ENCODE measurements around the gene EIF4EBP3. TPM values are rescaled to one million over a fixed set of nuclear protein-coding genes. Genes with fewer than 3 reads are reported as not detected.

The EIF4EBP3 gene
- polyA plus RNA-seq, 1 of the 3 experiments (the other 2 are of a cell fraction) = 1.1 TPM

GRCh38 chr5:140567871-140568270 lies 20.4 kb downstream of the EIF4EBP3 start:
- no peak overlapping the region for H3K9ac ChIP-seq
- no peaks in the 10 kb centered on the region for H4K20me1 ChIP-seq (ENCODE audit: insufficient read depth)
- POLR2A ChIA-PET = no interaction called here
- no peak for DNase-seq
- no peak overlapping the region for H3K4me3 ChIP-seq (ENCODE audit: low read depth in 2 of 2, low read length in 1 of 2)
- no peaks in the 10 kb centered on the region for H3K27me3 ChIP-seq (ENCODE audit: insufficient read depth)
- no peak overlapping the region for H2AFZ ChIP-seq (ENCODE audit: low read depth)
- CTCF ChIA-PET = no interaction called here
- H3K4me1 ChIP-seq (ENCODE audit: control insufficient read depth in 1 of 2, insufficient read depth in 2 of 2, low read depth in 1 of 2, low read length in 1 of 2) = peaks cover 3 to 15% of the 10 kb centered on the region in 2 experiments; a peak in 1 of 4 replicates
- H3F3A ChIP-seq (replicated peaks; ENCODE audit: insufficient read depth) = peaks cover 5% of the 10 kb centered on the region
- 96% methylated on average over 3 of the region's 13 CpGs for WGBS (ENCODE audit: low lambda C conversion rate)
- H3K4me2 ChIP-seq = no peak overlapping the region
- TF ChIP-seq YY1 (IDR thresholded peaks at IDR 0.05; ENCODE audit: low read depth) (no peak), NRF1 (IDR thresholded peaks at IDR 0.05; ENCODE audit: low read depth, low read length) (no peak)
- peaks cover 28% of the 10 kb centered on the region for H3K79me2 ChIP-seq (ENCODE audit: insufficient read depth)
- H3K27ac ChIP-seq (ENCODE audit: low read depth in 2 of 2, low read length in 1 of 2) = no peak overlapping the region
- no peaks in the 10 kb centered on the region for H3K9me3 ChIP-seq
- peaks cover 8 to 25% of the 10 kb centered on the region in 2 experiments for H3K36me3 ChIP-seq (replicated peaks in 1 of 2; ENCODE audit: control insufficient read depth in 1 of 2, insufficient read depth in 2 of 2, low read length in 1 of 2)
- no peaks in the 10 kb centered on the region for H3K9me2 ChIP-seq

GRCh38 chr5:140568443-140569063 lies 21.1 kb downstream of the EIF4EBP3 start:
- H3K27ac ChIP-seq (ENCODE audit: low read depth in 2 of 2, low read length in 1 of 2) = no peak overlapping the region
- no peak for DNase-seq
- peaks cover 3 to 11% of the 10 kb centered on the region in 2 experiments; a peak in 1 of 4 replicates for H3K4me1 ChIP-seq (ENCODE audit: control insufficient read depth in 1 of 2, insufficient read depth in 2 of 2, low read depth in 1 of 2, low read length in 1 of 2)
- ChIA-PET POLR2A (no interaction called here), CTCF (no interaction called here)
- H3K79me2 ChIP-seq (ENCODE audit: insufficient read depth) = peaks cover 28% of the 10 kb centered on the region
- no peak overlapping the region for H3K9ac ChIP-seq
- no peak overlapping the region for H2AFZ ChIP-seq (ENCODE audit: low read depth)
- peaks cover 8 to 25% of the 10 kb centered on the region in 2 experiments for H3K36me3 ChIP-seq (replicated peaks in 1 of 2; ENCODE audit: control insufficient read depth in 1 of 2, insufficient read depth in 2 of 2, low read length in 1 of 2)
- H3K4me2 ChIP-seq = no peak overlapping the region
- no peak for TF ChIP-seq NRF1 (IDR thresholded peaks at IDR 0.05; ENCODE audit: low read depth, low read length)
- no peak for TF ChIP-seq REST (IDR thresholded peaks at IDR 0.05; ENCODE audit: low read depth, low read length)
- TF ChIP-seq USF1 (IDR thresholded peaks at IDR 0.05; ENCODE audit: borderline replicate concordance, low read depth) = no peak
- TF ChIP-seq CTCF (IDR thresholded peaks at IDR 0.05) = no peak
- no peak for TF ChIP-seq IRF3 (IDR thresholded peaks at IDR 0.05; ENCODE audit: low read depth, low read length)
- TF ChIP-seq FOSL2 (IDR thresholded peaks at IDR 0.05; ENCODE audit: borderline replicate concordance, low read depth) = no peak
- no peak for TF ChIP-seq MAX (IDR thresholded peaks at IDR 0.05; ENCODE audit: low read depth)
- TF ChIP-seq RXRA (IDR thresholded peaks at IDR 0.05; ENCODE audit: borderline replicate concordance, low read depth) = no peak
- no peak for TF ChIP-seq PBX3 (IDR thresholded peaks at IDR 0.05)
- TF ChIP-seq MXI1 (IDR thresholded peaks at IDR 0.05; ENCODE audit: low read depth, low read length) = no peak
- no peak for TF ChIP-seq SMC3 (IDR thresholded peaks at IDR 0.05; ENCODE audit: low read depth, low read length)
- TF ChIP-seq JUND (IDR thresholded peaks at IDR 0.05) = no peak
- no peak for TF ChIP-seq EZH2phosphoT487 (IDR thresholded peaks at IDR 0.05; ENCODE audit: borderline replicate concordance, low read depth)
- TF ChIP-seq POLR2AphosphoS5 (IDR thresholded peaks at IDR 0.05; ENCODE audit: low read depth, low read length) = no peak
- TF ChIP-seq CHD2 (IDR thresholded peaks at IDR 0.05; ENCODE audit: low read length, partially characterized antibody) = no peak
- no peak for TF ChIP-seq EP300 (IDR thresholded peaks at IDR 0.05; ENCODE audit: borderline replicate concordance in 1 of 2, low read depth in 1 of 2, low read length in 1 of 2)
- no peak for TF ChIP-seq SIN3A (IDR thresholded peaks at IDR 0.05; ENCODE audit: borderline replicate concordance, low read depth, low read length)
- H3K4me3 ChIP-seq (ENCODE audit: low read depth in 2 of 2, low read length in 1 of 2) = no peak overlapping the region
- no peaks in the 10 kb centered on the region for H3K27me3 ChIP-seq (ENCODE audit: insufficient read depth)
- H3K9me3 ChIP-seq = no peaks in the 10 kb centered on the region
- WGBS (ENCODE audit: low lambda C conversion rate) = 90% methylated on average over 2 of the region's 2 CpGs
- peaks cover 5% of the 10 kb centered on the region for H3F3A ChIP-seq (replicated peaks; ENCODE audit: insufficient read depth)
- no peaks in the 10 kb centered on the region for H4K20me1 ChIP-seq (ENCODE audit: insufficient read depth)
- no peaks in the 10 kb centered on the region for H3K9me2 ChIP-seq
